ENCODE data around the gene HSP90AB1.
"Not testable (repeated sequence)": the region's sequence is repeated elsewhere in the genome, so short reads cannot be mapped to it uniquely, and the experiment has no call there.

HSP90AB1 gene

GRCh38 chr6:44221291-44221960, 25.5 kb upstream of the HSP90AB1 start:
- H3K4me3 ChIP-seq (ENCODE audit: low read depth, low read length) = peak overlapping the region; percentile 3
- DNase-seq (ENCODE audit: low read depth) = no peak

DNA sequence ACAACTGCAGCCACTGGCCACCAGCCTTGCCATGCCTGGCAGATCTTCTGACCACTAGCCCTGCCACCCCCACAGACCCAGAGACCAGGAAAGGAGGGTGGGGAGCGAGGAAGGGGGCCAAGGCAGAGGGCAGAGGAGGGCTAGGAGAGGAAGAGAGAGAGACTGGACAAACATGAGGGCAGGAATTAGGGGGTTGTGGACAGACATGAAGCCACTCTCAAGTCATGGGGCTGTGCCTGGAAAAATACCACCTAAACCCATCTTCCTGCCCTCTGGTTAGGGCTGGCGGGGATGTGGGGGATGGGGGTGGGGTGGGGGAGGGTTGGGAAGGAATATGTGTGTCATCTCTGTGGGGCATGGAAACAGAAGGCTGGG, 25.0 kb upstream of the HSP90AB1 start:
- peak overlapping the region; percentile 53 for H3K4me3 ChIP-seq (ENCODE audit: low read depth, low read length)
- DNase-seq (ENCODE audit: low read depth) = no peak

DNA sequence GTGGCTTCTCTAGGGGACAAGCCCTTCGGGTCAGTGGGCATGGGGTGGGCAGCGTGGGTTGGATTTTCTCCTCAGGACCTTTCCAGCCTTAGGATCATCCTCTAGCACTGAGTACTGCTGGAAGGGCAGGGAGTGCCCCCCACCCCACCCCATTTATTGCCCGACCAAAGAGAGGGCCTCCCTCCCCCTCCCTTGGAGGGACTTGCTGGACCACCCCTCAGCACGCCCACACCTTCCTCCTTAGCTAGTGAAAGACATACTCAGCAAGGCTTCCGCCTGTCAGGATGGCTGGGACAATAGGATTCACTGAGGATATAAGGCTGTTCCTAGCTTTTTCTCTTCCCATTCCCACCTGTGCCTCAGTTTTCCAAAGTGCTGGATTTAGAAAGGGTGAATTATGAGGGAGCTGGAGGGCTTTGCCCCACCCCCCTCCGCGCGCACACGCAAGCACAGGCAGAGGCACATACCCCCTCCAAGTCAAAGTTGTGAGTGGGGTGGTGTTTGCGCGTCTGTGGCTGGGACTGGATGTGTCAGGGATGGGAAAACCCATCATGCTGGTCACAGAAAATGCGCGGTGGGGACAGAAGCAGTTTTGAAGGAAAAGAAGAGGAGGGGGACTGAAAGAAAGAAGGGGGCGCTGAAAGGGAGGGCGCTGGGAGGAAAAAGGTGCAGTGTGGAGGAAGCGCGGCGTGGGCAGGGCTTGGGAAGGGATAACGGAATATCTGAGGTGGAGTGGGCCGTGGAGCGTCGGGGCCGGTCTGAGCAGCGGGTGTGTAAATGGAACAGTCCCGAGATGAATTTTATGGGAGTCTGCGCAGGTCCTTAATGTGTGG, 24.2 kb upstream of the HSP90AB1 start:
- H3K4me3 ChIP-seq (ENCODE audit: low read depth, low read length) = peak overlapping the region; percentile 53

DNA sequence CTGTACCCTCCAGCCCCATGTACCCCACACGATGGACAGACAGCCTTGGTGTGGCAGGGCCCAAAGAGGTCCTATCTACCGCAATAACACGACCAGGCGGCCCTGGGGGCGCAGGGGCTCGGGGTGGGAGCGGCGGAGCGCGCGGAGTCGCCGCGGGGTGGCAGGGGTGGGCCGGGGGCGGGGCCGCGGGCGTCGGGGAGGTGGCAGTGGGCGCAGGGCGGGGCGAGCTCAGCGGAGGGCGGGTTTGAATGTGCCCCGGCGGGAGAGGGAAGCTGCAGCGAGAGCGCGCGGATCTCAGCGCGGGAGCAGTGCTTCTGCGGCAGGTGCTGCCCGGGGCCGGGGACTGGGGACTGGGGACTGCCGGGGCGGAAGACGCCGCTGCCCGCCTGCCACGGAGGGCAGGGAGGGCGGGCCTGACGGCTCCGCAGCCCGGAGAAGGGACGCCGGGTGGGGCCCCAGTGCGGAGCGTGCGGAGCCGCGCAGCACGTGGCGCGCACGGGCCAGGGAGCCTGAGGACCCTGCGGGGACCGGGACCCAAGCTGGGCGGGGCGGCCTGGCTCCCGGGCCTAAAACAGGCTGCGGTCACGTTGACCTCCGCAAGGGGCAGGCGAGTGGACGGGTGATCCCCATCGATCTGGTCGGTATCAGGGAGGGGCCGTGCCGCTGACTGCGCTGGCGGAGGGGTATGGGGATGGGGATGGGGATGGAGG, 23.4 kb upstream of the HSP90AB1 start, which contains the start of gene SLC29A1:
TSS of gene SLC29A1 (plus strand) at position 277 of the 710 bp plus-strand sequence. CDS start 3,719 bp downstream, outside the sequence.
- peak within 1 kb of the TSS; percentile 53 for H3K4me3 ChIP-seq (ENCODE audit: low read depth, low read length)
- DNase-seq (ENCODE audit: low read depth) = no peak

More for the DNA sequence above, 24.2 kb upstream of the HSP90AB1 start:
- DNase-seq (ENCODE audit: low read depth) = no peak

- DNase-seq (ENCODE audit: low read depth) = no peak
These were observed 22.6 kb upstream of the HSP90AB1 start for GRCh38 chr6:44224029-44224964.

DNA sequence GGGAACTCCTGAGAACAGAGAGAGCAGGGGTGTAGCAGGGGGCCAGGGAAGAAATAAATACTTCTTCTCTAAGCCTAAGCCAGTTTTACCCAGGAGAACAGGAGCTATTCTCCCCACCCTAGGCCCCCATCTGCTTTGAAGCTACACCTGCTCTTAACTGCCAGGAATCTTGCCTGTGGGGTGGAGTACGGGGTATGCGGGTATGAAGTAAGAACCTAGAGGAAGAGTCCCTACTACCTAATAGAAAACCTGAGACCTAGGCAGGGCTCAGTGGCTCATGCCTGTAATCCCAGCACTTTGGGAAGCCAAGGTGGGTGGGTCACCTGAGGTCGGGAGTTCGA, 22.0 kb upstream of the HSP90AB1 start:
- DNase-seq (ENCODE audit: low read depth) = no peak
- peak overlapping the region; percentile 53 for H3K4me3 ChIP-seq (ENCODE audit: low read depth, low read length)

More at GRCh38 chr6:44224029-44224964, 22.6 kb upstream of the HSP90AB1 start:
- peak overlapping the region; percentile 53 for H3K4me3 ChIP-seq (ENCODE audit: low read depth, low read length)

DNA sequence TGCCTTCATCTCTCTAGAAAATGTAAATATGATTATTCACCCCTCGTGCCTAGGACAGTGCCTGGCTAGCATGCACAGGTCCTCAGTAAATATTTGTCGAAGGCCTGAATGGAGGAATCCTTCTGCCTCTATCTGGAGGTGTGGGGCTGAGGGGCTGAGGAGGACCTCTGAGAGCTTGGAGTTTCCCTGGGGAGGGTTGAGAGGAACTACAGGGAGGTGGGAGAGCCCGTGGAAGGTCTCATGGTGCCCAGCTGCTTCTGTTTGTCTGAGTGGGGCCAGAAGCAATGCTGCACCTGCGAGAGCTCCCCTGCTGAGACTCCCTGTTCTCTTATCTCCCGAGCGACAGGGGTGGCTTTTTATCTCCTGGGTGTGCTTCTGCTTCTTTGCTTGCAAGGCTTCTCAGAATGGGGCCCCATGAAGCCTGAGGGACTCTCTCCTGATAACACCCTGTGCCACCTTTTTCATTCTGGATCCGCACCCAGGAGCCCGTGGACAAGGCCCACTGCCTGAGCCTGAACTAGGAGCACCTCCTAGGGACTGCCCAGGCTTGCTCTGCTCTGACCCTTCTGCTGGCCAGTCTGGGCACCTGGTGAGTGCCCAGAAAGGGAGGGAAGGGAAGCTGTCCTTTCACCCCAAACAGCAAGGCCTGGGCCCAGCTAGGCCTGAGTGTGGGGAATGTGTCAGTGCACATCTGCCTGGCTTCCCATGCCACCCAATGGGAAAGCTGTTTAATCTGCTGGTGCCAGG, 21.1 kb upstream of the HSP90AB1 start:
- peak overlapping the region; percentile 6 for H3K4me3 ChIP-seq (ENCODE audit: low read depth, low read length)
- no peak for DNase-seq (ENCODE audit: low read depth)

DNA sequence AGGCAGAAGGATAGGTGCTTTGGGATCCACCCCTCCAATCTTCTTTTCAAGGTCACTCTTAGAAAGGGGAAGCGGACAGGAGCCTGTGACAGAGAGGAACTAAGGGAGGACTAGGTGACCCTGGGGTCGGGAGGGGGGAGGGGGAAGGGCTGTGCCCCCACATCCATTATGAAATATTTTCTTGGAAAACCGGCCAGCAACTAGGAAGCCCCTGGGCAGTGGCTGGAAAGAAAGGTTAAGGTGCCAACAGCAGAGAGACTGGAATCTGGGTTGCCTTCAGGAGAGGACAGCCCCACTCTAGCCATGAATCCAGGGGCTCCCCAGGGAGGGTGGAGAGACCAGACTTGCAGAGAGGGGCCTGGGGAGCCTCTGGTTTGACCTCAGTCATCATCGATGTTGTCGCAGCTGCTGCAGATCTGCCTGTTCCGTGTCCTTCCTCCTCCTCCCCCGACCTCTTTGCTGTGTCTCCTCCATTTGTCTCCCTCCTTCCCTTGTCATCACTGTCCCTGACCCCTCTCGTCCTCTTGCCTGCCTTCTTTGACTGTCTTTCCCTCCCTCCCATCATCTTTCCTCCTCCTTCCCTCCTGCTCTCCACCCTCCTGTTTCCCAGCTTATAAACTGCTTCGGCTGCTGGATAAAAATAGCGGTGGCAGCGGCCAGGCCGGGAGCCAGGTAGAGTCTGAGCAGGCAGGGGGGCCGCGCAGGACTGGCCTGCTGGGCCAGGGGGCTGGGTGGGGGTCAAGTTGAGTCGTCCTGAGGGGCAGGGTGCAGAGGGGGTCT, 20.3 kb upstream of the HSP90AB1 start:
- peak overlapping the region; percentile 6 for H3K4me3 ChIP-seq (ENCODE audit: low read depth, low read length)
- DNase-seq (ENCODE audit: low read depth) = no peak

GRCh38 chr6:44227148-44227793, 19.6 kb upstream of the HSP90AB1 start:
- peak overlapping the region; percentile 5 for H3K4me3 ChIP-seq (ENCODE audit: low read depth, low read length)
- DNase-seq (ENCODE audit: low read depth) = no peak

DNA sequence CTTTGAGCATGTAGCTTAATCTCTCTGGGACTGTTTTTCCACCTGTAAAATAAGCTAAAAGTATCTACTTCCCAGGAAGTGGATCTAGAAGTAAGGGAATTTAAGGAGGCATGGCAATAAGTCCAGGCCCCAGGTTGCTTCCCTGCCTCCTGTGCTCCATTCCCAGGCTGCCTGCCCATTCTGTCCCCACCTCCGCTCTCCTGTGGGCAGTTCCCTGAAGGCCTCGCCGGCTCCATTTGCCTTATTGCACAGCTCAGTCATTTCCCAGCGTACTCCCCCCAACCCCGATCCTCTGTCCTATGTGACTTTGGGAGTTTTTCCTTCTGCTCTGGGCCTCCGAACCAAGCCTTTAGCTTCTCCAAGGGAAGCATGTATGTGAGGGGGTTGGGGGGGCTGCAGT, 18.9 kb upstream of the HSP90AB1 start:
- no peak overlapping the region for H3K4me3 ChIP-seq (ENCODE audit: low read depth, low read length)
- DNase-seq (ENCODE audit: low read depth) = no peak

DNA sequence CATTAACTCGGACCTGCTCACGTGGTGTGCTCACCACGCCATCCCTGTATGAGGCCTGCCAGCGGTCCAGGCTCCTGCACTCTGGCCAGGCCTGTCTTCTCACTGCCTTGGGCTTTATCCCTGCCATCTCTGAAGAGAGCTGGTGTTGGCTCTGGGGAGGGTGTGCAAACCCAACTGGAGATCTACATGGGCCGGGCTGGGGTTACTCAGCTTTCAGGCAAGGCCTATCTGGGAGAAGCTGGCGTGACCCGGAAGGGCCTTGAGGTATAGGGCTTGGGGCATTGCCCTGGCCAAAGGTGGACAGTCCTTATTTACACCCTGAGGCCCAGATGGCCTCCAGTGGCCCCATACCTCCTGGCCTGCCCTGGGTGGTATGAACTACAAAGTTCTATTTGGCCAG, 18.5 kb upstream of the HSP90AB1 start:
- no peak for DNase-seq (ENCODE audit: low read depth)
- no peak overlapping the region for H3K4me3 ChIP-seq (ENCODE audit: low read depth, low read length)

DNA sequence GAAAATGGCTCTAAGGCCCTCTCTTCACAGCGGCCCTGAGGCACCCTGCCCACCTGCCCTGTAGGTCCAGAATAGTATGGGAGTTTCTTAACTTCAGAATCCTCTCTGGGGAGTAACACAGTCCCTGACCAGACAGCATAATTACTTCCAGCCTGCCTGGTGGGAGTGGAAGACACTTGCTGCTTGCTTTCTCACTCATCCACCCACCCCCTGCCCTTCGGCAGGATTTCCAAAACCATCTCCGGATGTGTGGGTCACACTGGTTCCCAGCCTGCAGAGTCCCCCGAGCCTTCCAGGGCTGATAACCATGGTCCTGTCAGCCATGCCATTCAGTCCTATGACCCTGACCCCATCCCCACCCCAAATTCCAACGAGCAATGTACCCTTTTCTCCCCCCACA, 18.1 kb upstream of the HSP90AB1 start:
- no peak for DNase-seq (ENCODE audit: low read depth)
- no peak overlapping the region for H3K4me3 ChIP-seq (ENCODE audit: low read depth, low read length)

- H3K4me3 ChIP-seq (ENCODE audit: low read depth, low read length) = no peak overlapping the region
- DNase-seq (ENCODE audit: low read depth) = no peak
These were observed 17.4 kb upstream of the HSP90AB1 start for GRCh38 chr6:44229376-44230033.

GRCh38 chr6:44230034-44230675, 16.7 kb upstream of the HSP90AB1 start:
- no peak for DNase-seq (ENCODE audit: low read depth)
- H3K4me3 ChIP-seq (ENCODE audit: low read depth, low read length) = no peak overlapping the region

GRCh38 chr6:44231426-44231825, 15.5 kb upstream of the HSP90AB1 start:
- DNase-seq (ENCODE audit: low read depth); H3K4me3 ChIP-seq (ENCODE audit: low read depth, low read length): not testable (repeated sequence)
